PC-9 (cell line): Measurements from ENCODE around the gene NYNRIN. TPM values are rescaled to one million over a fixed set of nuclear protein-coding genes. Genes with fewer than 3 reads are reported as not detected.

Experiments used
- BruUV-seq: library from RNA; stranded (reverse); fragments of 400-500 nt; replicated peaks from 2 replicates; lab custom pipeline; 2021; lab: Mats Ljungman, UMichigan
- CTCF ChIA-PET: fragments of 300-600 bp; sonication (Branson Sonifier 250); formaldehyde crosslinking; loops from one replicate; lab custom pipeline; 2022; ENCODE audit warnings: antibody characterized with exemption; lab: Charles Lee
- POLR2A ChIA-PET: fragments of 300-600 bp; sonication (Branson Sonifier 250); formaldehyde crosslinking; loops from one replicate; lab custom pipeline; 2022; ENCODE audit warnings: antibody characterized with exemption; ENCODE audit not compliant: unreplicated experiment; lab: Charles Lee
- DNase-seq, 2 experiments: peaks; one replicate each; pipeline versions ENCODE4 v3.0.0 to v3.0.0-alpha.2; 2015 to 2022; ENCODE audit warnings: mixed read lengths in 1 of 2
- H2AFZ ChIP-seq: fragments of 200-600 bp; sonication (generic); 2 replicates; pipeline ENCODE4 v1.8.1; 2017; ENCODE audit warnings: antibody characterized with exemption
- H3F3A ChIP-seq: fragments of 200-600 bp; sonication (generic); 2 replicates; pipeline ENCODE4 v1.8.1; 2017; ENCODE audit warnings: antibody characterized with exemption, mild to moderate bottlenecking, low read depth; ENCODE audit not compliant: insufficient read depth
- H3K27ac ChIP-seq: fragments of 200-600 bp; sonication (generic); 2 replicates; pipeline ENCODE4 v1.6.1; 2016; ENCODE audit warnings: mixed run types
- H3K27me3 ChIP-seq: fragments of 200-600 bp; sonication (generic); 2 replicates; pipeline ENCODE4 v1.6.1; 2016; ENCODE audit warnings: low read depth, mixed run types; ENCODE audit not compliant: insufficient read depth
- H3K36me3 ChIP-seq: fragments of 200-600 bp; sonication (generic); 2 replicates; pipeline ENCODE4 v1.6.1; 2016; ENCODE audit warnings: low read depth, mixed run types
- H3K4me1 ChIP-seq: fragments of 200-600 bp; sonication (generic); replicated peaks from 2 replicates; pipeline ENCODE4 v1.6.1; 2016; ENCODE audit warnings: mixed run types; ENCODE audit not compliant: insufficient read depth
- H3K4me2 ChIP-seq: fragments of 200-600 bp; sonication (generic); 2 replicates; pipeline ENCODE4 v1.6.1; 2017; ENCODE audit warnings: mixed run types
- H3K4me3 ChIP-seq: fragments of 200-600 bp; sonication (generic); 2 replicates; pipeline ENCODE4 v1.6.1; 2016; ENCODE audit warnings: mixed run types
- H3K79me2 ChIP-seq: fragments of 200-600 bp; sonication (generic); 2 replicates; pipeline ENCODE4 v1.6.1; 2017; ENCODE audit warnings: low read depth, mixed run types
- H3K9me2 ChIP-seq: fragments of 200-600 bp; sonication (generic); 2 replicates; pipeline ENCODE4 v1.8.1; 2017; ENCODE audit warnings: mild to moderate bottlenecking; ENCODE audit not compliant: insufficient read depth
- H3K9me3 ChIP-seq: fragments of 200-600 bp; sonication (generic); 2 replicates; pipeline ENCODE4 v1.8.1; 2016; ENCODE audit warnings: low read depth; ENCODE audit not compliant: insufficient read depth
- H4K20me1 ChIP-seq: fragments of 200-600 bp; sonication (generic); 2 replicates; pipeline ENCODE4 v1.8.1; 2017; ENCODE audit not compliant: insufficient read depth
- EZH2 ChIP-seq: fragments of 200-600 bp; sonication (generic); IDR thresholded peaks from 2 replicates; pipeline ENCODE4 v1.8.0; 2017; ENCODE audit warnings: antibody characterized with exemption, low read depth
- intact Hi-C: fragments of 100-400 bp; cut with micrococcal nuclease; formaldehyde crosslinking; loops from one replicate; pipeline ENCODE4 v1.10.0; 2022; ENCODE audit not compliant: unreplicated experiment
- total RNA-seq: library from RNA; stranded (reverse); gene quantifications from 2 replicates; pipeline ENCODE4 v1.2.3, GENCODE V29; 2021
- TF ChIP-seq, protein P1 (sequence below): fragments of 200-600 bp; sonication (generic); conservative IDR thresholded peaks from 2 replicates; pipeline ENCODE4 v1.6.1; 2017; ENCODE audit warnings: mixed run types, antibody characterized with exemption, mild to moderate bottlenecking, moderate library complexity

The NYNRIN gene
- total RNA-seq, 1 experiment from 2014 or later, result 17.7 TPM

DNA sequence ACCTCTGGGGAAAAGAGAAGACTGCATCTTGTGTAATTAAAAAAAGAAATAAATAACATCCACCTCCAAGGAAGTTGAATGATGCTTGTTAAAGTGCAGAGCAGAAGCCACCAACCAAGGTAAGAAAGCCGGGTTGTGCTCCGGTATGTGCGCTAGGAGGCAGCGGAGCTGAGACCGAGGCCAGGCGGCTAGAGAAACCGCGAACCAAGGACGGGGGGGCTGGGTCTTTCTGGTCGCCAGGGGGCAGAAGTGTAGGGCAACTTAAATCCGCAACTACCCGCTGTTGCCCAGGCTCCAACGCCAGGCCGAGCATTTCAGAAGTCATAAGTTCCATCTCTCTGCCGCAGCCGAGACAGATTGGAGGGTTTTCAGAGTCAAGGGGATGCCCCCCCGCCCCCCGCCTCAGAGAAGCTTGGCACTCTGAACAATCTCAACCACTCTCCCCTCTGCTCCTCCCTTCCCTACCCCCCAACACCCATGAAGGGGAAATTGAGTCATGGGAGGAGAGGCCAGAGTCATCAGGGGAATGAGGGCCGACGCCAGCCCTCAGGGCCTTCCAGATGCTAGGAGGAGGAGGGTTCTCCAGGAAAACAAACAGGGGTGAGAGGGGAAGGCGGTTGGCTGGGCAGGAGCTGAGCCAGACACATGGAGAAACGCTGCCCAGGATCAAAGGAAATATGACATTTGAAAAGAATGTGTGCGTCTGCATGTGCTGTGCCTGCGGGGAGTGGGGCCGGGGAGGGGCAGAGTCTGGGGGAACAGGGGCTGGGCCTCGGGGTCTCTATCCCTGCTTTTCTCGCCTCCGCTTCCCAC lies 33.0 kb upstream of the NYNRIN start:
- H3K27ac ChIP-seq, result peak overlapping the region; percentile 68

DNA sequence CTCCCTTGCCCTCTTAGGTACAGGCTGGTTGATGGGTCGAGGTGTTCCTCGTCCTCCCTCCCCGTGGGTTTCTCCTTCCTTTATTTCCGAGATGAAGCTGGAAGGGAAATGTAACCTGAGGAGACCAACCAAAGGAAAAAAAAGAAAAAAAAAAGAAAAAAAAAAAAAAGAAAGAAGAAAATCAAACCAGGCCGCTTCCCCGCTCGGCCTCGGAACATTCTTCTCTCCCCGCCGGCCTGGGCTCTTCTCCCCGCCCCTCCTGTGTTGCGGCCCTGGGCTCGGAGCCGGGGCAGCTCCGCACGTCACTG lies 32.4 kb upstream of the NYNRIN start:
- no peaks in the 10 kb centered on the region for H3K79me2 ChIP-seq
- peaks cover 7% of the 10 kb centered on the region for H3K4me1 ChIP-seq
- ChIA-PET CTCF (interaction anchor here (0.6 to 1.2 kb wide), 10 partner anchors 9 to 633 kb away, joined by 3 to 14 read pairs (median 4); partner anchors contain the start of gene NYNRIN), POLR2A (interaction anchor here (0.6 to 1.6 kb wide), 9 partner anchors 11 to 219 kb away, joined by 3 to 26 read pairs (median 10); partner anchors contain the start of genes CIDEB, NOP9 and TINF2)
- no peaks in the 10 kb centered on the region for H3K9me3 ChIP-seq
- no peaks in the 10 kb centered on the region for H3K9me2 ChIP-seq
- H3K36me3 ChIP-seq, result no peaks in the 10 kb centered on the region
- no peak for TF ChIP-seq EZH2
- TF ChIP-seq, protein P1, sequence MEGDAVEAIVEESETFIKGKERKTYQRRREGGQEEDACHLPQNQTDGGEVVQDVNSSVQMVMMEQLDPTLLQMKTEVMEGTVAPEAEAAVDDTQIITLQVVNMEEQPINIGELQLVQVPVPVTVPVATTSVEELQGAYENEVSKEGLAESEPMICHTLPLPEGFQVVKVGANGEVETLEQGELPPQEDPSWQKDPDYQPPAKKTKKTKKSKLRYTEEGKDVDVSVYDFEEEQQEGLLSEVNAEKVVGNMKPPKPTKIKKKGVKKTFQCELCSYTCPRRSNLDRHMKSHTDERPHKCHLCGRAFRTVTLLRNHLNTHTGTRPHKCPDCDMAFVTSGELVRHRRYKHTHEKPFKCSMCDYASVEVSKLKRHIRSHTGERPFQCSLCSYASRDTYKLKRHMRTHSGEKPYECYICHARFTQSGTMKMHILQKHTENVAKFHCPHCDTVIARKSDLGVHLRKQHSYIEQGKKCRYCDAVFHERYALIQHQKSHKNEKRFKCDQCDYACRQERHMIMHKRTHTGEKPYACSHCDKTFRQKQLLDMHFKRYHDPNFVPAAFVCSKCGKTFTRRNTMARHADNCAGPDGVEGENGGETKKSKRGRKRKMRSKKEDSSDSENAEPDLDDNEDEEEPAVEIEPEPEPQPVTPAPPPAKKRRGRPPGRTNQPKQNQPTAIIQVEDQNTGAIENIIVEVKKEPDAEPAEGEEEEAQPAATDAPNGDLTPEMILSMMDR, result no peak
- H3K4me3 ChIP-seq, result peak overlapping the region; percentile 66
- H3K27ac ChIP-seq, result peak overlapping the region; percentile 68; the same call in 1 of the 2 replicates
- peaks cover 10% of the 10 kb centered on the region; the same call in 1 of the 2 replicates for H3F3A ChIP-seq
- H3K27me3 ChIP-seq, result no peaks in the 10 kb centered on the region
- H3K4me2 ChIP-seq, result peak overlapping the region; percentile 97
- peak overlapping the region; percentile 88 for H2AFZ ChIP-seq
- BruUV-seq, result TSS peak; percentile 75
- no peaks in the 10 kb centered on the region for H4K20me1 ChIP-seq
- no peak for DNase-seq
- intact Hi-C loops, result no loop called here

More for the DNA sequence above, 33.0 kb upstream of the NYNRIN start:
- Histone ChIP-seq H3K4me2 (peak overlapping the region; percentile 97), H3K27me3 (no peaks in the 10 kb centered on the region), H4K20me1 (no peaks in the 10 kb centered on the region), H3K36me3 (no peaks in the 10 kb centered on the region), H3K9me3 (no peaks in the 10 kb centered on the region), H3K4me3 (peak overlapping the region; percentile 66), H3K79me2 (no peaks in the 10 kb centered on the region), H3K9me2 (no peaks in the 10 kb centered on the region), H3F3A (peaks cover 10% of the 10 kb centered on the region; the same call in 1 of the 2 replicates), H2AFZ (peak overlapping the region; percentile 88), H3K4me1 (peaks cover 7% of the 10 kb centered on the region)
- intact Hi-C loops, result loop anchor here (1.0 kb wide), 2 partner anchors 46 to 65 kb away; no protein-coding TSS in a partner anchor
- ChIA-PET POLR2A (interaction anchor here (0.5 to 1.6 kb wide), 10 partner anchors 12 to 272 kb away, joined by 3 to 26 read pairs (median 8); partner anchors contain the start of genes CIDEB and NOP9), CTCF (interaction anchor here (0.6 to 1.2 kb wide), 9 partner anchors 8 to 634 kb away, joined by 3 to 14 read pairs (median 5); partner anchors contain the start of gene NYNRIN)
- TF ChIP-seq EZH2, result no peak
- TF ChIP-seq, protein P1, result peak; percentile 67
- BruUV-seq, result no TSS peak
- peak; percentile 70 to 83 for DNase-seq

DNA sequence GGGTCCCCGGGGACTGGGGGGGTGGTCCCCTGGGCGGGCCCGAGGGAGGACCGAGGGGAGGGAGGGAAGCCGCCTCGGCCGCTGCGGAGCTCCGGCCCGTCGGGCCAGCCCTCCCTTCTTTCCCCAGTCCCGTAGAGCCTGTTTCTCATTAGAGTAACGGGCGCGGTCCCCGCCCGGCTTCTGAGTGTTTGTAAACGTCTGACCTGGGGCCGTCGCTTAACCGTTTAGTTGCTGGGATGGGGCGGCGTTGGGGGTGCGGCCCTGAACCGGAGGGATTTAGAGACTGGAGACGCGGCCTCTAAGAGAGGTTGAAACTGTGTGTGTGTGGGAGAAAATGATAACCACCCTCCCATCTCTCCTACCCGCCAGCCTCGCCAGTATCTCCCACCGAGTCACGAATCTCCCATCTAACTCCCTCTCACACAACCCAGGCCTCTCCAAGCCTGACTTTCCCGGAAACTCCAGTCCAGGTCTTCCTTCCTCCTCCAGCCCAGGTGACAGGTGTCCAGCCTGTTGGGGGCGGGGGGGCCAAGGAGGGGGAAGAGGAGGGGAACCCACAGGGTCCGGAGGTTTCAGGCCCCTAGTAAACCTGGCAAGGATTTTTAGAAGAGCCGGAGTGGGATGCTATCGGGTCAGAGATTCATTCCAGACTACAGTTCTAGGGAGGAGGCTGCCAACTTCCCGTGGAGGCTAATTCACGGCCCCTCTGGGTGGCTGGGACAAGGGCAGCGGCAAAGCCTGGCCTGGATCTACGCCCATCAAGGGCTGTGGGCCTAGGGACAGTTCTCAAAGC lies 31.9 kb upstream of the NYNRIN start:
- Histone ChIP-seq H3K9me3 (no peaks in the 10 kb centered on the region), H2AFZ (peak overlapping the region; percentile 88), H3K4me2 (peak overlapping the region; percentile 97), H3K36me3 (no peaks in the 10 kb centered on the region), H3K9me2 (no peaks in the 10 kb centered on the region), H3K4me1 (peaks cover 7% of the 10 kb centered on the region), H3K4me3 (peak overlapping the region; percentile 66), H4K20me1 (no peaks in the 10 kb centered on the region), H3K27ac (peak overlapping the region; percentile 68), H3F3A (peaks cover 10% of the 10 kb centered on the region; the same call in 1 of the 2 replicates), H3K79me2 (no peaks in the 10 kb centered on the region), H3K27me3 (no peaks in the 10 kb centered on the region)
- no TSS peak for BruUV-seq
- peak; percentile 85 to 90 for DNase-seq
- TF ChIP-seq EZH2, result no peak
- TF ChIP-seq, protein P1, result no peak
- POLR2A ChIA-PET, result interaction anchor here (0.6 to 1.6 kb wide), 7 partner anchors 11 to 220 kb away, joined by 3 to 16 read pairs (median 8); partner anchors contain the start of genes NOP9 and TINF2
- CTCF ChIA-PET, result interaction anchor here (0.6 to 1.2 kb wide), 8 partner anchors 9 to 633 kb away, joined by 3 to 14 read pairs (median 4); partner anchors contain the start of gene NYNRIN
- intact Hi-C loops, result loop anchor here (1.0 kb wide), 2 partner anchors 25 to 33 kb away; no protein-coding TSS in a partner anchor
